Endodermal cell (in vitro differentiated cells): Measurements from ENCODE around the gene RECK. TPM values are rescaled to one million over a fixed set of nuclear protein-coding genes. Genes with fewer than 3 reads are reported as not detected.

Experiments
- DNase-seq: peaks from one replicate; pipeline ENCODE4 v3.0.0-alpha.2; 2017
- H3K27ac ChIP-seq: 2 replicates; pipeline ENCODE4 v1.5.1; 2013; ENCODE audit warnings: mild to moderate bottlenecking, low read depth, low read length, moderate library complexity
- H3K27me3 ChIP-seq: 2 replicates; pipeline ENCODE4 v1.6.1; 2013; ENCODE audit warnings: mild to moderate bottlenecking, low read length, moderate library complexity; ENCODE audit not compliant: insufficient read depth, control insufficient read depth, poor library complexity, severe bottlenecking
- H3K36me3 ChIP-seq: 2 replicates; pipeline ENCODE4 v1.7.0; 2013; ENCODE audit warnings: mild to moderate bottlenecking, low read length, moderate library complexity; ENCODE audit not compliant: control insufficient read depth, insufficient read depth
- H3K4me1 ChIP-seq: one replicate; pipeline ENCODE4 v1.7.0; 2013; ENCODE audit warnings: low read length; ENCODE audit not compliant: control insufficient read depth, insufficient read depth
- H3K4me3 ChIP-seq: 2 replicates; pipeline ENCODE4 v1.5.1; 2013; ENCODE audit warnings: mild to moderate bottlenecking, low read length, moderate library complexity
- H3K9ac ChIP-seq: 2 replicates; pipeline ENCODE4 v1.6.1; 2013; ENCODE audit warnings: mild to moderate bottlenecking, low read length, moderate library complexity; ENCODE audit not compliant: poor library complexity, severe bottlenecking; ENCODE audit errors: extremely low read depth
- H3K9me3 ChIP-seq: 2 replicates; pipeline ENCODE4 v1.6.1; 2013; ENCODE audit warnings: mild to moderate bottlenecking, low read length, moderate library complexity; ENCODE audit not compliant: control insufficient read depth
- H3K27ac Mint-ChIP-seq: 2 replicates; pipeline ENCODE4 v1.8.0; 2020; ENCODE audit warnings: mixed read lengths
- H3K27me3 Mint-ChIP-seq: 2 replicates; pipeline ENCODE4 v1.8.0; 2021; ENCODE audit warnings: mild to moderate bottlenecking, mixed read lengths; ENCODE audit not compliant: insufficient read depth
- H3K36me3 Mint-ChIP-seq: 2 replicates; pipeline ENCODE4 v1.8.0; 2020; ENCODE audit warnings: low read depth, mixed read lengths
- H3K4me1 Mint-ChIP-seq: 2 replicates; pipeline ENCODE4 v1.8.0; 2020; ENCODE audit warnings: mixed read lengths
- H3K4me3 Mint-ChIP-seq: 2 replicates; pipeline ENCODE4 v1.8.0; 2020; ENCODE audit warnings: mild to moderate bottlenecking, moderate library complexity, mixed read lengths
- H3K9me3 Mint-ChIP-seq: 2 replicates; pipeline ENCODE4 v1.8.0; 2020; ENCODE audit warnings: mild to moderate bottlenecking, mixed read lengths
- CTCF ChIP-seq: fragments of 200-600 bp; sonication (generic); conservative IDR thresholded peaks from 2 replicates; pipeline ENCODE4 v1.5.0; 2021; ENCODE audit warnings: antibody characterized with exemption, mild to moderate bottlenecking
- WGBS, 2 experiments: methylation state at CpG; one replicate each; pipeline versions ENCODE4 v1.1.5 to v1.1.7; 2013; ENCODE audit warnings: missing lambda C conversion rate in 2 of 2, mixed read lengths in 1 of 2; ENCODE audit not compliant: insufficient coverage in 1 of 2, insufficient read length in 1 of 2; 5-methylcytosine and 5-hydroxymethylcytosine counted together
- total RNA-seq, 2 donors: library from RNA; stranded (reverse); fragmentation: NEBNext Ultra II Directional in 1 of 2; extraction: Animal tissue kit (Norgen Biotek cat#: 25700) in 1 of 2; gene quantifications; 2 replicates in 1 of 2; 3 replicates in 1 of 2; pipeline ENCODE4 v1.2.1, GENCODE V29; 2021

The RECK gene
- total RNA-seq, 2 donors from 2014 or later: 11.5 to 16.1 TPM

DNA sequence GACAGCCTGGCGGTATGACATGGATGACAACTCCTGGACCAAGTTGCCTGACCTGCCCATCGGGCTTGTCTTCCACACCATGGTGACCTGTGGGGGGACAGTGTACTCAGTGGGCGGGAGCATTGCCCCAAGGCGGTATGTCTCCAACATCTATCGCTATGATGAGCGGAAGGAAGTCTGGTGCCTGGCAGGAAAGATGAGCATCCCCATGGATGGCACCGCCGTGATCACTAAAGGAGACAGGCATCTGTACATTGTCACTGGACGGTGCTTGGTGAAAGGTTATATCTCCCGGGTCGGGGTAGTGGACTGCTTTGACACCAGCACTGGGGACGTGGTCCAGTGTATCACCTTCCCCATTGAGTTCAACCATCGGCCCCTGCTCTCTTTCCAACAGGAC lies 133.8 kb downstream of the RECK start:
- H3K4me3 ChIP-seq: no peak overlapping the region
- Mint-ChIP-seq H3K36me3 (no peaks in the 10 kb centered on the region), H3K9me3 (no peaks in the 10 kb centered on the region), H3K27me3 (peaks cover 16% of the 10 kb centered on the region), H3K4me1 (peaks cover 6% of the 10 kb centered on the region), H3K27ac (no peak overlapping the region), H3K4me3 (no peak overlapping the region)
- no peak for DNase-seq
- WGBS, 2 experiments: 94 to 99% methylated on average over 10 to 13 of the region's 13 CpGs
- H3K36me3 ChIP-seq: no peaks in the 10 kb centered on the region
- no peak for TF ChIP-seq CTCF
- H3K9ac ChIP-seq: no peak overlapping the region
- no peaks in the 10 kb centered on the region for H3K4me1 ChIP-seq
- no peaks in the 10 kb centered on the region for H3K27me3 ChIP-seq
- no peaks in the 10 kb centered on the region for H3K9me3 ChIP-seq
- no peak overlapping the region for H3K27ac ChIP-seq

- H3K4me3 Mint-ChIP-seq: no peak overlapping the region
- no peaks in the 10 kb centered on the region for H3K36me3 ChIP-seq
- 93 to 97% methylated on average over 2 of the region's 2 CpGs for WGBS, 2 experiments
These were observed 137.1 kb downstream of the RECK start for GRCh38 chr9:36173861-36174260.

More at GRCh38 chr9:36173861-36174260, 137.1 kb downstream of the RECK start:
- Mint-ChIP-seq H3K36me3 (no peaks in the 10 kb centered on the region), H3K4me1 (peaks cover 4% of the 10 kb centered on the region), H3K9me3 (peaks cover 14% of the 10 kb centered on the region), H3K27ac (no peak overlapping the region), H3K27me3 (peaks cover 11% of the 10 kb centered on the region)
- Histone ChIP-seq H3K4me3 (no peak overlapping the region), H3K9ac (no peak overlapping the region), H3K27me3 (no peaks in the 10 kb centered on the region), H3K4me1 (no peaks in the 10 kb centered on the region), H3K9me3 (peaks cover 10% of the 10 kb centered on the region), H3K27ac (no peak overlapping the region)
- TF ChIP-seq CTCF: no peak
- no peak for DNase-seq

Other genes with a start within 250 kb of the RECK start
- gene NPR2, start 245.3 kb upstream of the RECK start, total RNA-seq: 10 to 100 TPM; 22.9 to 26.0 TPM
- 1 to 10 TPM; 1.2 to 1.4 TPM for gene SPAG8, start 224.7 kb upstream of the RECK start, total RNA-seq
- gene HINT2, start 221.9 kb upstream of the RECK start, total RNA-seq: 10 to 100 TPM; 34.3 to 48.6 TPM
- under 1 TPM in 1 of 2 donors, not detected in 1; 0.22 TPM for gene FAM221B, start 208.2 kb upstream of the RECK start, total RNA-seq
- 10 to 100 TPM; 12.8 to 18.3 TPM for gene TMEM8B, start 207.7 kb upstream of the RECK start, total RNA-seq
- not detected for gene OR13J1, start 166.5 kb upstream of the RECK start, total RNA-seq
- gene HRCT1, start 130.7 kb upstream of the RECK start, total RNA-seq: not detected
- under 1 TPM in 1 of 2 donors, not detected in 1; 0.29 TPM for gene SPAAR, start 127.4 kb upstream of the RECK start, total RNA-seq
- not detected for gene OR2S2, start 78.8 kb upstream of the RECK start, total RNA-seq
- gene GLIPR2, start 99.8 kb downstream of the RECK start, total RNA-seq: 10 to 100 TPM; 38.6 to 54.2 TPM
- under 1 TPM; 0.18 to 0.35 TPM for gene CCIN, start 132.5 kb downstream of the RECK start, total RNA-seq
- 100 to 1,000 TPM; 221 to 240 TPM for gene CLTA, start 154.0 kb downstream of the RECK start, total RNA-seq
- 1 to 10 TPM; 5.6 to 7.0 TPM for gene GNE, start 221.5 kb downstream of the RECK start, total RNA-seq